ENCODE measurements around the gene MYO6.

- TF ChIP-seq CTCF (IDR thresholded peaks at IDR 0.05; ENCODE audit: control extremely low read depth in 1 of 3, insufficient read depth in 1 of 3, low read depth in 1 of 3, low read length in 3 of 3) (no peak), SIN3A (conservative IDR thresholded peaks at IDR 0.05 in 1 of 2, IDR thresholded peaks at IDR 0.05 in 1 of 2; ENCODE audit: low read depth in 1 of 2, low read length in 2 of 2) (no peak), USF2 (IDR thresholded peaks at IDR 0.05; ENCODE audit: low read length) (no peak), SUZ12 (IDR thresholded peaks at IDR 0.05; ENCODE audit: low read length) (no peak), RXRA (IDR thresholded peaks at IDR 0.05; ENCODE audit: insufficient read depth, low read depth, low read length) (no peak), EZH2 (IDR thresholded peaks at IDR 0.05; ENCODE audit: low read depth, low read length, severe bottlenecking) (no peak), BRCA1 (IDR thresholded peaks at IDR 0.05; ENCODE audit: low read depth, low read length) (no peak), POLR2AphosphoS5 (IDR thresholded peaks at IDR 0.05; ENCODE audit: low read depth, low read length) (no peak), CHD2 (IDR thresholded peaks at IDR 0.05; ENCODE audit: low read length) (no peak), GABPA (IDR thresholded peaks at IDR 0.05; ENCODE audit: borderline replicate concordance, insufficient read depth, low read length) (no peak)
Observed at GRCh38 chr6:75863784-75864183, 114.7 kb downstream of the MYO6 start.

Data from H1 (cell line).